Left ventricle myocardium inferior (tissue), 1 donor: Measurements from ENCODE around the gene TBX18. TPM values are rescaled to one million over a fixed set of nuclear protein-coding genes. Genes with fewer than 3 reads are reported as not detected.

Experiments used
- DNase-seq: peaks from one replicate; pipeline ENCODE4 v3.0.0-alpha.2; 2020
- H3K27ac ChIP-seq: fragments of 200-600 bp; replicated peaks from 2 replicates; pipeline ENCODE4 v1.8.0; 2021
- H3K27me3 ChIP-seq: fragments of 200-600 bp; 2 replicates; pipeline ENCODE4 v1.8.0; 2021; ENCODE audit warnings: low read depth
- H3K36me3 ChIP-seq: fragments of 200-600 bp; 2 replicates; pipeline ENCODE4 v1.8.0; 2021
- H3K4me1 ChIP-seq: fragments of 200-600 bp; 2 replicates; pipeline ENCODE4 v1.8.0; 2021
- H3K4me3 ChIP-seq: fragments of 200-600 bp; 2 replicates; pipeline ENCODE4 v1.8.0; 2021; ENCODE audit warnings: mild to moderate bottlenecking, moderate library complexity
- H3K9me3 ChIP-seq: fragments of 200-600 bp; replicated peaks from 2 replicates; pipeline ENCODE4 v1.8.0; 2021
- intact Hi-C: fragments of 100-400 bp; cut with micrococcal nuclease; formaldehyde crosslinking; loops from one replicate; pipeline ENCODE4 v1.11.0; 2022
- total RNA-seq: library from RNA; stranded (reverse); fragmentation: NEBNext Ultra II Directional; extraction: Animal tissue kit (Norgen Biotek cat#: 25700); gene quantifications from one replicate; pipeline ENCODE4 v1.2.1, GENCODE V29; 2021
- TF ChIP-seq, protein P1 (sequence below): fragments of 200-600 bp; IDR thresholded peaks from 2 replicates; pipeline ENCODE4 v1.8.0; 2021; ENCODE audit warnings: antibody characterized with exemption, mild to moderate bottlenecking, borderline replicate concordance
- donor health status: DM: no; HTN: yes; CAD: no; lungs with severe emphysema.

Gene TBX18
- total RNA-seq, 1 donor from 2014 or later, result 3.5 TPM

DNA sequence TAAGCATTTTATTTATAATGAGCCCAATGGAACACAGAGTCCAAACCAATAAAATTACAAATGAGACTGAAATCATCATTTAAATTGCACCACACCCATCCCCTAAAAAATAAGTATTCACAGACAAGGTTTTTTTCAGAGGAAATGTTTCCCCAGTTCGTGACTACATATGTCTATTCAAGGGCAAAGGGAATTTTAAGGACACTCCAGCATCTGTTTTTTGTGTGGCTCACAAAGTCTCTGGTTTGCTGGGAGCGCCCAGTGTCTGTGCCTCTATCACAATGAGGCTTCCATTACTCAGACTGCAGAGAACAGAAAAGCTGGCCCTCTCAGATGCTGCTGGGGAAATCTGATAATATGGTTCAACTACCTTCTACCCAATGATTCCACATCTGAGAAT, 16.0 kb downstream of the TBX18 start:
- Histone ChIP-seq H3K27me3 (no peaks in the 10 kb centered on the region), H3K36me3 (no peaks in the 10 kb centered on the region), H3K4me3 (no peak overlapping the region), H3K9me3 (no peaks in the 10 kb centered on the region), H3K27ac (no peak overlapping the region), H3K4me1 (no peaks in the 10 kb centered on the region)
- TF ChIP-seq, protein P1, sequence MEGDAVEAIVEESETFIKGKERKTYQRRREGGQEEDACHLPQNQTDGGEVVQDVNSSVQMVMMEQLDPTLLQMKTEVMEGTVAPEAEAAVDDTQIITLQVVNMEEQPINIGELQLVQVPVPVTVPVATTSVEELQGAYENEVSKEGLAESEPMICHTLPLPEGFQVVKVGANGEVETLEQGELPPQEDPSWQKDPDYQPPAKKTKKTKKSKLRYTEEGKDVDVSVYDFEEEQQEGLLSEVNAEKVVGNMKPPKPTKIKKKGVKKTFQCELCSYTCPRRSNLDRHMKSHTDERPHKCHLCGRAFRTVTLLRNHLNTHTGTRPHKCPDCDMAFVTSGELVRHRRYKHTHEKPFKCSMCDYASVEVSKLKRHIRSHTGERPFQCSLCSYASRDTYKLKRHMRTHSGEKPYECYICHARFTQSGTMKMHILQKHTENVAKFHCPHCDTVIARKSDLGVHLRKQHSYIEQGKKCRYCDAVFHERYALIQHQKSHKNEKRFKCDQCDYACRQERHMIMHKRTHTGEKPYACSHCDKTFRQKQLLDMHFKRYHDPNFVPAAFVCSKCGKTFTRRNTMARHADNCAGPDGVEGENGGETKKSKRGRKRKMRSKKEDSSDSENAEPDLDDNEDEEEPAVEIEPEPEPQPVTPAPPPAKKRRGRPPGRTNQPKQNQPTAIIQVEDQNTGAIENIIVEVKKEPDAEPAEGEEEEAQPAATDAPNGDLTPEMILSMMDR, result no peak
- intact Hi-C loops, result no loop called here
- no peak for DNase-seq

DNA sequence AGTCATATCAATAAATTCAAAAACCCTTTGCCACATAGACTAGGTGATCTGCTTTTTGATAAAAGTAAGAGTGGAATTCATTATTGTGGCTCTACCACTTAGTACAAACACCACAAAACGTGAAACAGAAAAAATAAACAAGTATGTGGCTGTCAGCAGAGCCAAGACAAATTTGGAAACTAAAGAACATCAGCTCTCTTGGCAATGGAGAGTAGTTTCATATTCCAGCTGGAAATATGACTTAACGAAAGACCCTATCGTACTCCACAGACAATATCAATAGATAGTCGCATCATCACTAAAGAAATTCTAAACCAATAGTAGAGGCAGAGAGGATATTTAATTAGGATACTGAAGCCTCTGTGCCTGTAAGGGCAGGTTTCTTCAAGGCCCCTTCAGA, 20.8 kb downstream of the TBX18 start:
- TF ChIP-seq, protein P1, result no peak
- Histone ChIP-seq H3K9me3 (no peaks in the 10 kb centered on the region), H3K4me3 (no peak overlapping the region), H3K4me1 (no peaks in the 10 kb centered on the region), H3K27me3 (no peaks in the 10 kb centered on the region), H3K27ac (no peak overlapping the region), H3K36me3 (no peaks in the 10 kb centered on the region)
- intact Hi-C loops, result no loop called here
- no peak for DNase-seq

DNA sequence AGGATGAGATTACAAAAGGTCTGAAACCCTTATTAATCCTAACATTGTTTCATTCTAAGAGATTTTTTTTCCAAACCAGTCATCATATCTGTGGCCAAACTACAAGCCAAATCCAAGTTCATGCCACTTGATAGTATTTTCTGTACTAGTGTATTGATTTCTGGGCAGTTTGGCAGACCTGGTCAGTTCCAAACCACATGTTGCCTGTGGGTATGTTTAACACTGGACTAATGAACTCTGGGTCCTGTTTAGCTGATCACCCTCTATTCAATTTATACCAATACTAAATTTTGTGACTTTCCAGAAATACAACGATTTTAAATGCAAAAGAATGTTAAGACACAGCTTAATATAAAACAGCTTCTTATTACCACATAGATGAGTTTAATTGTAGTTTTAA, 24.0 kb downstream of the TBX18 start:
- Histone ChIP-seq H3K27ac (no peak overlapping the region), H3K4me3 (no peak overlapping the region), H3K27me3 (no peaks in the 10 kb centered on the region), H3K36me3 (no peaks in the 10 kb centered on the region), H3K9me3 (no peaks in the 10 kb centered on the region), H3K4me1 (no peaks in the 10 kb centered on the region)
- intact Hi-C loops, result no loop called here
- TF ChIP-seq, protein P1, result no peak
- no peak for DNase-seq

DNA sequence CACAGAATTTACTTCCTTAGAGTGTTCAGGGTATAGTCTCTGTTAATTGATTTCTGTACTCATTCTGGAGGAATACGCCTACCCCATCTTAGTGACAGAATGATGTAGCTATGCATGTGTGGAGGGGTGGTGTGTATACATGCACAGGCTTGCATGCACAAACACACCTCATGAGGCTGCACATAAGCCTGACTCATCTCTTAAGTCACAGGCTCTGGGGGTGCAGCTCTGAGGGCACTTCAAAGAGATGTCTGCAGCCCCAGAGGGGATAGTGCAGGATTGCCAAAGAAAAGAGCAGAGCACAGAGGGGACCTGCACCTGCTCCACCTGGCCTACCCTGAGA, 24.6 kb downstream of the TBX18 start:
- Histone ChIP-seq H3K27me3 (no peaks in the 10 kb centered on the region), H3K4me3 (no peak overlapping the region), H3K27ac (no peak overlapping the region), H3K36me3 (no peaks in the 10 kb centered on the region), H3K4me1 (no peaks in the 10 kb centered on the region), H3K9me3 (no peaks in the 10 kb centered on the region)
- intact Hi-C loops, result no loop called here
- no peak for DNase-seq
- TF ChIP-seq, protein P1, result no peak

DNA sequence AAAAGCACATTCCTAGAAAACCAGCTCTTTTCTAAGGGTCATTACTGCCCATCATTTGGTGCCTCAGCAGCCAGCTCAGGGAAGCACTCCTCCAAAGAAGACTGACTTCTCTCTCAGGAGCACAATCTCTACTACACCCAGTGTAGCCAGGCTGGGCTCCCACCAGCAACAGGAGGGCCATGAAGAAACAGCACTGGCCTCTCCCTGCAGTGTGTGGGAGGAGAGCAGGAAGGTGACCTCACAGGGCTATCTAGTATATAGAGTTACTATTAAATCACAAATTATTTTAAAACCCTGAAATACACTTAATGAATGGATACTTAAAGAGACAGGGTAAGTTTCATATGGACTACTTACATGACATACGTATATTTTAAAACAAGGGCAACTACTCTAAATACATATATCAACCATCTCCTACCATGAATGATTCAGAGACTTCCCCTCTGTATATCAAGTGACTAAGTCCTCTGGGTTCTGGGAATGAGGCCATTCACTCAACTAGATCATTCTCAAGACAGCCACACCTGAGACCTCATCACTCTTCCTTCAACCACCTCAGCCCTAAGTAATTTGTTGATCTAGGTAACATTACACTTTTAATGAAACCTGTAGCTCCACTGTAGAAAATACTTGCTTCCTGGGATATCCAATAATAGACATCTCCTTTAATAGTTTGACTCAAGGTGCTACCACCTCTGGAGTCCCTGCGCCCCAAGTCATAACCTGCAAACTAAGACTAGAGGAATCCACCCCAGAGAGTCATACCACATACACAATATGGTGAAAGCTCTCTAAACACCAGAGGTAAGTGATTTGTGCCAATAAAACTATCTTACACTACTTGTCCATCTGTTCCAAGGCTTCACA, 25.2 kb downstream of the TBX18 start:
- no peaks in the 10 kb centered on the region for H3K27me3 ChIP-seq
- no peaks in the 10 kb centered on the region for H3K4me1 ChIP-seq
- no peaks in the 10 kb centered on the region for H3K36me3 ChIP-seq
- H3K27ac ChIP-seq, result no peak overlapping the region
- intact Hi-C loops, result no loop called here
- DNase-seq, result no peak
- TF ChIP-seq, protein P1, result no peak
- no peak overlapping the region for H3K4me3 ChIP-seq
- no peaks in the 10 kb centered on the region for H3K9me3 ChIP-seq
